ENCODE data around the gene WDR1.

WDR1 gene

DNA sequence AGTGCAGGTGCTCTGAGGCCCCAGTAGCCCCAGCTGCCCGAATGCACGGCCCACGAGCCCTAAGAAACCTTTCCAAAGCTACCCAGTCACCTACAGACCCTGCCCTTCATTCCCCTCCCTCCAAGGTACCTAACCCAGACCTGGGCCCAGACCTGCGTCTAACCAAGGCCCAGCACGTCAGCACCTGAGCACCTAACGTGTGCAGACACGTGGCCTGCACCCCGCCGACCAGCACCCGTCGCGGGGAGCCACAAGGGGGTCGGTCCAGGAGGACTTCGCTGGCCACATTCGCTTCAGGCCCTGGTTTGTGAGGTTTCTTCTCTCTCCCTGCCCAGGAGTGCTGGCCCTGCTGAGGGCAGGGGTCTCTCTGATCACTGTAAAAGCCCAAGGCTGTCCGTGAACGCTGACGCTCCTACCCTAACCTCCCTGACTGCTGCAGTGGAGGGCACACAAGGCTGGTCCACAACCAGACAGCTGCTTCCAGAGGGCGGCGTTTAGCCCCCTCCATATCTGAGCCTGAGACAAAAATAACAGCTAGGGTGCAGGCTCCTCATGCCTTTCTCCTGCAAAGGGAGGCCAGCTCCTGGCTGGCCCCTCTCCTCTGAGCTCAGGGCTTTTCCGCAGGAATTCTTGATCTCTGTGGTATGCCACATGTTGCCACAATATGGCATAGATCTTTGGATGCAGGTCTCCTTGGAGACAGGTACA lies 31.8 kb downstream of the WDR1 start:
- Histone ChIP-seq H3K4me1 (ENCODE audit: control insufficient read depth in 1 of 2, insufficient read depth in 2 of 2, low read length in 2 of 2) (peaks cover 10 to 12% of the 10 kb centered on the region in 2 donors), H3K4me3 (ENCODE audit: low read depth in 1 of 2, low read length in 2 of 2) (no peak overlapping the region), H3K27ac (ENCODE audit: low read depth, low read length) (no peak overlapping the region), H3K27me3 (ENCODE audit: control insufficient read depth in 1 of 2, insufficient read depth in 2 of 2, low read length in 2 of 2) (no peaks in the 10 kb centered on the region), H3K9ac (ENCODE audit: low read depth in 1 of 2, low read length in 2 of 2) (no peak overlapping the region), H3K9me3 (ENCODE audit: control insufficient read depth in 1 of 2, low read length in 2 of 2) (no peaks in the 10 kb centered on the region), H3K36me3 (ENCODE audit: control insufficient read depth in 1 of 2, insufficient read depth in 2 of 2, low read length in 2 of 2) (peaks cover 79 to 94% of the 10 kb centered on the region in 2 donors)

- Histone ChIP-seq H3K36me3 (ENCODE audit: control insufficient read depth in 1 of 2, insufficient read depth in 2 of 2, low read length in 2 of 2) (peaks cover 85 to 97% of the 10 kb centered on the region in 2 donors), H3K27me3 (ENCODE audit: control insufficient read depth in 1 of 2, insufficient read depth in 2 of 2, low read length in 2 of 2) (no peaks in the 10 kb centered on the region), H3K9ac (ENCODE audit: low read depth in 1 of 2, low read length in 2 of 2) (no peak overlapping the region), H3K4me1 (ENCODE audit: control insufficient read depth in 1 of 2, insufficient read depth in 2 of 2, low read length in 2 of 2) (peaks cover 7% of the 10 kb centered on the region in 2 donors), H3K27ac (ENCODE audit: low read depth, low read length) (no peak overlapping the region), H3K9me3 (ENCODE audit: control insufficient read depth in 1 of 2, low read length in 2 of 2) (no peaks in the 10 kb centered on the region), H3K4me3 (ENCODE audit: low read depth in 1 of 2, low read length in 2 of 2) (no peak overlapping the region)
Observed at GRCh38 chr4:10083861-10084641, 32.5 kb downstream of the WDR1 start.

DNA sequence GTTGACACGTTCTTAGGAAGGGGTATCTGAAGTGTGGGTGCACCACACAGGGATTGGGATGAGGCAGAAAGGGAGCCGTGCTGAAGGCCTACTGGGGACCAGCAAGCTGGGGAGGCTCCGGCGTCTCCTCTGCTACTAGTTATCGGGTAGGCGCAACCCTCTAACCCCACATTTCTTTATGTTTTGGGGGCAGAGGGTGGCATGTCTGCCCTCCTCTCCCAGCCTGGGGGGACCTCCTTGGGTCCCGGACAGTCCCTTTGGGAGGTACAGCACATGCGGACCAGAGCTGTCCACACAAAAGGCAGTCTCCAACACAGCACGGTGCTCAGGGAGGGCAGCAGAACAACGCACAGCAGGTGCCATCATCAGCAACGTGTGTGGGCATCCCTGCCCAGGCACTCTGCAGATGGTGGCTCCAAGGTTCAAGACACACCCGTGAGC lies 33.2 kb downstream of the WDR1 start:
- Histone ChIP-seq H3K4me3 (ENCODE audit: low read depth in 1 of 2, low read length in 2 of 2) (no peak overlapping the region), H3K27ac (ENCODE audit: low read depth, low read length) (no peak overlapping the region), H3K36me3 (ENCODE audit: control insufficient read depth in 1 of 2, insufficient read depth in 2 of 2, low read length in 2 of 2) (peaks cover 88 to 99% of the 10 kb centered on the region in 2 donors), H3K9me3 (ENCODE audit: control insufficient read depth in 1 of 2, low read length in 2 of 2) (no peaks in the 10 kb centered on the region), H3K27me3 (ENCODE audit: control insufficient read depth in 1 of 2, insufficient read depth in 2 of 2, low read length in 2 of 2) (no peaks in the 10 kb centered on the region), H3K9ac (ENCODE audit: low read depth in 1 of 2, low read length in 2 of 2) (no peak overlapping the region), H3K4me1 (ENCODE audit: control insufficient read depth in 1 of 2, insufficient read depth in 2 of 2, low read length in 2 of 2) (peaks cover under 1% of the 10 kb centered on the region in 2 donors)

- Histone ChIP-seq H3K27ac (ENCODE audit: low read depth, low read length) (no peak overlapping the region), H3K36me3 (ENCODE audit: control insufficient read depth in 1 of 2, insufficient read depth in 2 of 2, low read length in 2 of 2) (peaks cover 88 to 99% of the 10 kb centered on the region in 2 donors), H3K9me3 (ENCODE audit: control insufficient read depth in 1 of 2, low read length in 2 of 2) (no peaks in the 10 kb centered on the region), H3K9ac (ENCODE audit: low read depth in 1 of 2, low read length in 2 of 2) (no peak overlapping the region), H3K4me1 (ENCODE audit: control insufficient read depth in 1 of 2, insufficient read depth in 2 of 2, low read length in 2 of 2) (no peaks in the 10 kb centered on the region), H3K27me3 (ENCODE audit: control insufficient read depth in 1 of 2, insufficient read depth in 2 of 2, low read length in 2 of 2) (no peaks in the 10 kb centered on the region), H3K4me3 (ENCODE audit: low read depth in 1 of 2, low read length in 2 of 2) (no peak overlapping the region)
Observed at GRCh38 chr4:10082459-10083272, 33.9 kb downstream of the WDR1 start.

DNA sequence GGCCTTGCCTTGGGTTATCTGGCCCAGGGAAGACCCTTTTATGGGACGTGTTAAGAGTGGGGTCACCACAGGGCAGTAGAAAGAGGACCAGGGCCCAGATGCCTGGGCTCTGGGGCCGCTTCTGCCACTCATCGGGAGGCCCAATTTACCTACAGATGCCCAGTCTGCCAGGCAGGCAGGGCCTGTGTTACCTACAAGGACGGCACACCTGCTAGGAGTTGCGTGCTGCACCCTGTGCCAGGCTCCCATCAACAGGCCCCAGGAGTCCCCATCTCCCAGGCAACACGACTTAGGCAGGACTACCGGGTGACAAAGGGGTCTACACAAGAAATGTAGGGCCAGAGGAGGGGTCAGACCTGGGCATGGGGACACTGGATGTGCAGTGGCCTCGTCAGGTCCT lies 34.6 kb downstream of the WDR1 start:
- no peaks in the 10 kb centered on the region for H3K27me3 ChIP-seq (ENCODE audit: control insufficient read depth in 1 of 2, insufficient read depth in 2 of 2, low read length in 2 of 2)
- H3K4me3 ChIP-seq (ENCODE audit: low read depth in 1 of 2, low read length in 2 of 2) = no peak overlapping the region
- H3K9ac ChIP-seq (ENCODE audit: low read depth in 1 of 2, low read length in 2 of 2) = no peak overlapping the region
- no peak overlapping the region for H3K27ac ChIP-seq (ENCODE audit: low read depth, low read length)
- peaks cover 88 to 99% of the 10 kb centered on the region in 2 donors for H3K36me3 ChIP-seq (ENCODE audit: control insufficient read depth in 1 of 2, insufficient read depth in 2 of 2, low read length in 2 of 2)
- no peaks in the 10 kb centered on the region for H3K4me1 ChIP-seq (ENCODE audit: control insufficient read depth in 1 of 2, insufficient read depth in 2 of 2, low read length in 2 of 2)
- no peaks in the 10 kb centered on the region for H3K9me3 ChIP-seq (ENCODE audit: control insufficient read depth in 1 of 2, low read length in 2 of 2)

GRCh38 chr4:10081218-10081606 lies 35.4 kb downstream of the WDR1 start:
- Histone ChIP-seq H3K27me3 (ENCODE audit: control insufficient read depth in 1 of 2, insufficient read depth in 2 of 2, low read length in 2 of 2) (no peaks in the 10 kb centered on the region), H3K4me1 (ENCODE audit: control insufficient read depth in 1 of 2, insufficient read depth in 2 of 2, low read length in 2 of 2) (no peaks in the 10 kb centered on the region), H3K4me3 (ENCODE audit: low read depth in 1 of 2, low read length in 2 of 2) (no peak overlapping the region), H3K9ac (ENCODE audit: low read depth in 1 of 2, low read length in 2 of 2) (no peak overlapping the region), H3K36me3 (ENCODE audit: control insufficient read depth in 1 of 2, insufficient read depth in 2 of 2, low read length in 2 of 2) (peaks cover 89 to 99% of the 10 kb centered on the region in 2 donors), H3K9me3 (ENCODE audit: control insufficient read depth in 1 of 2, low read length in 2 of 2) (no peaks in the 10 kb centered on the region), H3K27ac (ENCODE audit: low read depth, low read length) (no peak overlapping the region)

DNA sequence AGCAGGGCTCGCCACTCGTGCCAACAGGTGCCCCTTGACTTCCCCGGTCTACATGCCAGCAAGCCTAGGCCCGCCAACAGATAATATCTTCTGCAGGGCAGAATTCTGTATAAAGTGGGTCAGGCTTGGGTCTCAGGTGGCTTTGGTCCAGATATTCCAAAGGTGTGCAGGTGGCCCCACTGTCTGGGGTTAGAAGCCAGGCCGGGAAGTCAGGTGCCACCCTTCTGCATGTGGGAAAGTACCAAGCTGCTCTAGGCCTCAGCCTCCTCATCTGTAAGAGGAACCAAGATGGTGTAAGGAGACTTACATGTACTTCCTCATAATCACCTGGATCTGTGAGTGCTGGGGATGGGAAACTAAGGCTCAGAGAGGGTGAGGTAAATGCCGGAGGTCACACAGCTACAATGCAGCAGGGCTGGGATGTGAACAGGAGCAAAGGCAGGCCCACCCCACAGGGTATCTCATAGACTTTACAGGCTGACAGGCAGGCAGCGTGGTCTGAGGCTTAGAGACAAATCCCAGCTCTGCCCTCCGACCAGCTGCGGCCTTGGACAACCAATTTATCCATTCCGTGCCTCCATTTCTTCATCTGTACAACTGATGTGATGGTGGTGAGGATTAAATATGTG lies 35.9 kb downstream of the WDR1 start:
- H3K36me3 ChIP-seq (ENCODE audit: control insufficient read depth in 1 of 2, insufficient read depth in 2 of 2, low read length in 2 of 2) = peaks cover 88 to 99% of the 10 kb centered on the region in 2 donors
- H3K9me3 ChIP-seq (ENCODE audit: control insufficient read depth in 1 of 2, low read length in 2 of 2) = no peaks in the 10 kb centered on the region
- no peak overlapping the region for H3K27ac ChIP-seq (ENCODE audit: low read depth, low read length)
- H3K9ac ChIP-seq (ENCODE audit: low read depth in 1 of 2, low read length in 2 of 2) = no peak overlapping the region
- H3K27me3 ChIP-seq (ENCODE audit: control insufficient read depth in 1 of 2, insufficient read depth in 2 of 2, low read length in 2 of 2) = no peaks in the 10 kb centered on the region
- H3K4me1 ChIP-seq (ENCODE audit: control insufficient read depth in 1 of 2, insufficient read depth in 2 of 2, low read length in 2 of 2) = no peaks in the 10 kb centered on the region
- H3K4me3 ChIP-seq (ENCODE audit: low read depth in 1 of 2, low read length in 2 of 2) = no peak overlapping the region

- H3K4me3 ChIP-seq (ENCODE audit: low read depth in 1 of 2, low read length in 2 of 2) = no peak overlapping the region
- no peak overlapping the region for H3K27ac ChIP-seq (ENCODE audit: low read depth, low read length)
- H3K36me3 ChIP-seq (ENCODE audit: control insufficient read depth in 1 of 2, insufficient read depth in 2 of 2, low read length in 2 of 2) = peaks cover 88 to 99% of the 10 kb centered on the region in 2 donors
- no peaks in the 10 kb centered on the region for H3K27me3 ChIP-seq (ENCODE audit: control insufficient read depth in 1 of 2, insufficient read depth in 2 of 2, low read length in 2 of 2)
- no peak overlapping the region for H3K9ac ChIP-seq (ENCODE audit: low read depth in 1 of 2, low read length in 2 of 2)
- H3K4me1 ChIP-seq (ENCODE audit: control insufficient read depth in 1 of 2, insufficient read depth in 2 of 2, low read length in 2 of 2) = no peaks in the 10 kb centered on the region
- H3K9me3 ChIP-seq (ENCODE audit: control insufficient read depth in 1 of 2, low read length in 2 of 2) = no peaks in the 10 kb centered on the region
Observed at GRCh38 chr4:10079912-10080588, 36.5 kb downstream of the WDR1 start.

- H3K27ac ChIP-seq (ENCODE audit: low read depth, low read length) = no peak overlapping the region
- H3K4me1 ChIP-seq (ENCODE audit: control insufficient read depth in 1 of 2, insufficient read depth in 2 of 2, low read length in 2 of 2) = no peaks in the 10 kb centered on the region
- no peaks in the 10 kb centered on the region for H3K27me3 ChIP-seq (ENCODE audit: control insufficient read depth in 1 of 2, insufficient read depth in 2 of 2, low read length in 2 of 2)
- H3K36me3 ChIP-seq (ENCODE audit: control insufficient read depth in 1 of 2, insufficient read depth in 2 of 2, low read length in 2 of 2) = peaks cover 93 to 99% of the 10 kb centered on the region in 2 donors
- H3K4me3 ChIP-seq (ENCODE audit: low read depth in 1 of 2, low read length in 2 of 2) = no peak overlapping the region
- H3K9ac ChIP-seq (ENCODE audit: low read depth in 1 of 2, low read length in 2 of 2) = no peak overlapping the region
- H3K9me3 ChIP-seq (ENCODE audit: control insufficient read depth in 1 of 2, low read length in 2 of 2) = no peaks in the 10 kb centered on the region
Observed at GRCh38 chr4:10079256-10079655, 37.3 kb downstream of the WDR1 start.
